Hepatocyte (in vitro differentiated cells): ENCODE measurements around the gene MYLK3. TPM values are rescaled to one million over a fixed set of nuclear protein-coding genes. Genes with fewer than 3 reads are reported as not detected.

ENCODE experiments used
- DNase-seq: peaks from one replicate; pipeline ENCODE4 v3.0.0-alpha.2; 2016; ENCODE audit warnings: low spot score
- H2AFZ ChIP-seq: fragments of 200-600 bp; sonication (generic); 2 replicates; pipeline ENCODE4 v1.6.0; 2016; ENCODE audit warnings: antibody characterized with exemption, mild to moderate bottlenecking
- H3K27ac ChIP-seq: fragments of 200-600 bp; sonication (generic); 2 replicates; pipeline ENCODE4 v1.5.1; 2016; ENCODE audit warnings: mild to moderate bottlenecking
- H3K27me3 ChIP-seq: fragments of 200-600 bp; sonication (generic); 2 replicates; pipeline ENCODE4 v1.6.1; 2016
- H3K36me3 ChIP-seq: fragments of 200-600 bp; sonication (generic); replicated peaks from 2 replicates; pipeline ENCODE4 v1.5.1; 2016; ENCODE audit warnings: low read depth; ENCODE audit not compliant: insufficient read depth
- H3K4me1 ChIP-seq: fragments of 200-600 bp; sonication (generic); 2 replicates; pipeline ENCODE4 v1.5.1; 2016; ENCODE audit warnings: mild to moderate bottlenecking, moderate library complexity; ENCODE audit not compliant: insufficient read depth
- H3K4me2 ChIP-seq: fragments of 200-600 bp; sonication (generic); 2 replicates; pipeline ENCODE4 v1.6.0; 2016
- H3K4me3 ChIP-seq: fragments of 200-600 bp; sonication (generic); 2 replicates; pipeline ENCODE4 v1.5.1; 2016; ENCODE audit warnings: mild to moderate bottlenecking
- H3K79me2 ChIP-seq: fragments of 200-600 bp; sonication (generic); 2 replicates; pipeline ENCODE4 v1.6.0; 2017; ENCODE audit warnings: mild to moderate bottlenecking
- H3K9me2 ChIP-seq: fragments of 200-600 bp; sonication (generic); replicated peaks from 2 replicates; pipeline ENCODE4 v1.6.0; 2017; ENCODE audit warnings: mild to moderate bottlenecking; ENCODE audit not compliant: insufficient read depth
- H3K9me3 ChIP-seq: fragments of 200-600 bp; sonication (generic); 2 replicates; pipeline ENCODE4 v1.5.1; 2016; ENCODE audit warnings: low read depth, mild to moderate bottlenecking
- H4K20me1 ChIP-seq: fragments of 200-600 bp; sonication (generic); 2 replicates; pipeline ENCODE4 v1.6.0; 2016; ENCODE audit warnings: mild to moderate bottlenecking; ENCODE audit not compliant: insufficient read depth, poor library complexity, severe bottlenecking
- EZH2 ChIP-seq: fragments of 200-600 bp; sonication (generic); IDR thresholded peaks from 2 replicates; pipeline ENCODE4 v1.6.1; 2016; ENCODE audit warnings: antibody characterized with exemption, mild to moderate bottlenecking, borderline replicate concordance
- EZH2phosphoT487 ChIP-seq: fragments of 200-600 bp; sonication (generic); IDR thresholded peaks from one replicate; pipeline ENCODE4 v1.6.1; 2018; ENCODE audit warnings: antibody characterized with exemption, mild to moderate bottlenecking, low read depth, moderate library complexity; ENCODE audit not compliant: unreplicated experiment, severe bottlenecking
- WGBS: methylation state at CpG from one replicate; pipeline ENCODE4 v1.1.6; 2016; ENCODE audit warnings: low lambda C conversion rate; ENCODE audit errors: missing lambda C conversion rate; 5-methylcytosine and 5-hydroxymethylcytosine counted together
- polyA plus RNA-seq: library from polyadenylated mRNA; unstranded; fragments of >200 nt; fragmentation: Nextera tagmentation; extraction: Ambion mirVana; gene quantifications from 2 replicates; pipeline ENCODE4 v1.2.1, GENCODE V29; 2016
- total RNA-seq: library from RNA; depleted of rRNA; stranded (reverse); fragments of >200 nt; gene quantifications from 2 replicates; pipeline ENCODE4 v1.2.3, GENCODE V29; 2014
- TF ChIP-seq, protein P1 (sequence below): fragments of 200-600 bp; sonication (generic); IDR thresholded peaks from 2 replicates; pipeline ENCODE4 v1.5.1; 2016; ENCODE audit warnings: antibody characterized with exemption, mild to moderate bottlenecking; ENCODE audit not compliant: poor library complexity

The MYLK3 gene
- total and polyA plus RNA-seq, 2 experiments from 2014 or later = 1.9 to 6.5 TPM

DNA sequence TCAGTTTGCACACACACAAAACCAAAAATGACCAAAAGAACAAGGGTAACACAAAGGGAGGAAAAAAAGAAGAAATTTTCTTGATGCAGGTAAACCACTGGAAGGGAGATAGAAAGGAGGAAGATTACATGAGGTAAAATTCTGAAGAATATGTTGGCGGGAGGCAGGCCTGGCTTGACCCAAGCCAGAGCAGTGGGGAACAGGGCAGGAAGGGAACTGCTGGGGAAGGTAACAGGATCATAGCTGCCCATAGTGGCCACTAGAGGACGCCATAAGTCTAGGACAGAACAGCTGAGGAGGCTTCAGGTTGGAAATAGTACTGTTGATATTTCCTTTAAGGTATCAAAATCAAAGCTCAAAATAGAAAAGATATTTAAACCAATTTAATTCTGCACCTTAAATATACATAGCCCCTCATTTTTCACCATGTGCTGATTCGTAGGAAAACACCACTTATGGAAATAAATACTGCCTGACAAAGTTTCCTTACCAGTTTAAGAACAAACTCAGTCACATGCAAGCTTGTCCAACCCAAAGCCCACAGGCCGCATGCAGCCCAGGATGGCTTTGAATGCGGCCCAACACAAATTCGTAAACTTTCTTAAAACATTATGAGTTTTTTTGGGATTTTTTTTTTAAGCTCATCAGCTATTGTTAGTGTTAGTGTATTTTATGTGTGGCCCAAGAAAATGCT is 74.7 kb downstream of the MYLK3 start:
- H3K4me3 ChIP-seq = no peak overlapping the region
- H4K20me1 ChIP-seq = peaks cover 6% of the 10 kb centered on the region
- peaks cover 5% of the 10 kb centered on the region for H3K36me3 ChIP-seq
- peak; percentile 80 for DNase-seq
- H3K9me3 ChIP-seq = no peaks in the 10 kb centered on the region
- H3K4me2 ChIP-seq = no peak overlapping the region
- no peaks in the 10 kb centered on the region for H3K27me3 ChIP-seq
- 66% methylated on average over 6 of the region's 6 CpGs for WGBS
- no peak overlapping the region for H3K27ac ChIP-seq
- H3K4me1 ChIP-seq = peaks cover 6% of the 10 kb centered on the region
- TF ChIP-seq, protein P1, sequence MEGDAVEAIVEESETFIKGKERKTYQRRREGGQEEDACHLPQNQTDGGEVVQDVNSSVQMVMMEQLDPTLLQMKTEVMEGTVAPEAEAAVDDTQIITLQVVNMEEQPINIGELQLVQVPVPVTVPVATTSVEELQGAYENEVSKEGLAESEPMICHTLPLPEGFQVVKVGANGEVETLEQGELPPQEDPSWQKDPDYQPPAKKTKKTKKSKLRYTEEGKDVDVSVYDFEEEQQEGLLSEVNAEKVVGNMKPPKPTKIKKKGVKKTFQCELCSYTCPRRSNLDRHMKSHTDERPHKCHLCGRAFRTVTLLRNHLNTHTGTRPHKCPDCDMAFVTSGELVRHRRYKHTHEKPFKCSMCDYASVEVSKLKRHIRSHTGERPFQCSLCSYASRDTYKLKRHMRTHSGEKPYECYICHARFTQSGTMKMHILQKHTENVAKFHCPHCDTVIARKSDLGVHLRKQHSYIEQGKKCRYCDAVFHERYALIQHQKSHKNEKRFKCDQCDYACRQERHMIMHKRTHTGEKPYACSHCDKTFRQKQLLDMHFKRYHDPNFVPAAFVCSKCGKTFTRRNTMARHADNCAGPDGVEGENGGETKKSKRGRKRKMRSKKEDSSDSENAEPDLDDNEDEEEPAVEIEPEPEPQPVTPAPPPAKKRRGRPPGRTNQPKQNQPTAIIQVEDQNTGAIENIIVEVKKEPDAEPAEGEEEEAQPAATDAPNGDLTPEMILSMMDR = peak; percentile 84
- TF ChIP-seq EZH2 (no peak), EZH2phosphoT487 (no peak)
- no peak overlapping the region for H2AFZ ChIP-seq
- H3K9me2 ChIP-seq = no peaks in the 10 kb centered on the region
- peaks cover 37% of the 10 kb centered on the region for H3K79me2 ChIP-seq

DNA sequence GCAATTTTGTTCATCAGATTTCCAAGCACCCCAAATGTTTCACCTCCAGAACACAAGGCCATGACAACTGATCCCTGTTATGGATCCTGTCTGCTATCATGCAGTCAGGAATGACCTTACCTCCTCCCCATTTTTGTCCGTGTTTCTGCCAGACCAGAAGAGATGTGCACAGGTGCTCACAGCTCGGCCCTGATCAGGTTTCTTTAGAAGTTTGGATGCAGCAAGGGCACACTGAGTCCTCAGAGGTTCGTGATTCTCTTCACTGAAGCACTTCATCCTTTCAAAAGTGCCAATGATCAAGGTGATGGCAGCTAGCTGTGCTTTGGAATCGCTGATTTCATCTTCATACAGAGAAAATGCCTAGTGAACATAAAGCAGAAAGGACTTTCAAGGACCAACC is 86.0 kb downstream of the MYLK3 start:
- H3K27me3 ChIP-seq = no peaks in the 10 kb centered on the region
- TF ChIP-seq EZH2phosphoT487 (no peak), EZH2 (no peak)
- TF ChIP-seq, protein P1 = no peak
- H3K4me2 ChIP-seq = no peak overlapping the region
- H2AFZ ChIP-seq = no peak overlapping the region
- H3K9me3 ChIP-seq = no peaks in the 10 kb centered on the region
- H3K4me3 ChIP-seq = no peak overlapping the region
- no peak overlapping the region for H3K27ac ChIP-seq
- no peaks in the 10 kb centered on the region for H3K4me1 ChIP-seq
- no peaks in the 10 kb centered on the region for H3K9me2 ChIP-seq
- H3K36me3 ChIP-seq = peaks cover 5% of the 10 kb centered on the region
- H3K79me2 ChIP-seq = peaks cover 8% of the 10 kb centered on the region
- DNase-seq = no peak
- peaks cover 3% of the 10 kb centered on the region for H4K20me1 ChIP-seq
- 74% methylated on average over 4 of the region's 4 CpGs for WGBS

DNA sequence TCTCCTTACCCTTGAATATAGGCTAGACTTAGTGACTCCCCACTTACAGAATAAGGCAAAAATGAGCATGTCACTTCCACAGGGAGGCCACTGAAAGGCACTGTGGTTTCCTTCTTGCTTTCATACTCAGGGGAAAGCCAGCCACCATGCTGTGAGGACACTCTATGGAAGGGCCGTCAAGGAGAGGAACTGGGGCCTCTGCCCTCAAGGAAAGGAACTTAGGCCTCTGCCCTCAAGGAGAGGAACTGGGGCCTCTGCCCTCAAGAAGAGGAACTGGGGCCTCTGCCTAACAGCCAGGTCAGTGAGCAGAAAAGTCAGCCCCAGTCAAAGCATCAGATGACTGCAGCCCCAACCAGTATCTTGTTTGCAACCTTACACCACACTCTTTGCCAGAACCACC is 89.2 kb downstream of the MYLK3 start:
- H3K4me1 ChIP-seq = no peaks in the 10 kb centered on the region
- H3K9me3 ChIP-seq = no peaks in the 10 kb centered on the region
- DNase-seq = no peak
- no peaks in the 10 kb centered on the region for H3K9me2 ChIP-seq
- H3K27ac ChIP-seq = no peak overlapping the region
- no peak for TF ChIP-seq EZH2
- TF ChIP-seq EZH2phosphoT487 = no peak
- TF ChIP-seq, protein P1 = no peak
- no peaks in the 10 kb centered on the region for H3K27me3 ChIP-seq
- H4K20me1 ChIP-seq = peaks cover 3% of the 10 kb centered on the region
- H3K4me2 ChIP-seq = no peak overlapping the region
- H2AFZ ChIP-seq = no peak overlapping the region
- H3K4me3 ChIP-seq = no peak overlapping the region
- no peaks in the 10 kb centered on the region for H3K79me2 ChIP-seq
- WGBS = 89% methylated on average over 1 of the region's 1 CpG
- peaks cover 5% of the 10 kb centered on the region for H3K36me3 ChIP-seq

Other genes starting within 250 kb of the MYLK3 start
- gene SHCBP1, start 127.0 kb downstream of the MYLK3 start, total RNA-seq = 2.7 and 3.2 TPM in 2 replicates
- 3.2 and 4.0 TPM in 2 replicates for gene SHCBP1, start 127.0 kb downstream of the MYLK3 start, polyA plus RNA-seq
- 221 and 224 TPM in 2 replicates for gene VPS35, start 59.2 kb downstream of the MYLK3 start, total RNA-seq
- 110 and 127 TPM in 2 replicates for gene VPS35, start 59.2 kb downstream of the MYLK3 start, polyA plus RNA-seq
- 13.8 and 15.4 TPM in 2 replicates for gene ORC6, start 58.7 kb downstream of the MYLK3 start, total RNA-seq
- 11.7 and 15.8 TPM in 2 replicates for gene ORC6, start 58.7 kb downstream of the MYLK3 start, polyA plus RNA-seq
- 25.1 and 31.9 TPM in 2 replicates for gene C16orf87, start 82.8 kb upstream of the MYLK3 start, total RNA-seq
- gene C16orf87, start 82.8 kb upstream of the MYLK3 start, polyA plus RNA-seq = 24.9 and 27.5 TPM in 2 replicates
- 37.4 and 41.0 TPM in 2 replicates for gene GPT2, start 136.0 kb upstream of the MYLK3 start, total RNA-seq
- 38.9 and 51.3 TPM in 2 replicates for gene GPT2, start 136.0 kb upstream of the MYLK3 start, polyA plus RNA-seq
- gene DNAJA2, start 225.3 kb upstream of the MYLK3 start, total RNA-seq = 59.4 and 72.8 TPM in 2 replicates
- gene DNAJA2, start 225.3 kb upstream of the MYLK3 start, polyA plus RNA-seq = 49.3 and 62.3 TPM in 2 replicates